Vagina (tissue), 2 donors: ENCODE data around the gene TRPC1.

ENCODE experiments used
- CTCF ChIP-seq, 3 experiments: fragments of 450-650 bp in 2 of 3; fragments of 200-600 bp in 1 of 3; sonication (generic) in 1 of 3; IDR thresholded peaks; one replicate each; pipeline ENCODE4 v1.5.1; 2017 to 2019; ENCODE audit warnings: antibody characterized with exemption in 3 of 3, mild to moderate bottlenecking in 2 of 3, moderate library complexity in 2 of 3
- POLR2A ChIP-seq, 2 donors: fragments of 450-650 bp; IDR thresholded peaks; one replicate each; pipeline ENCODE4 v1.6.1; 2017; ENCODE audit warnings: antibody characterized with exemption in 2 of 2, mild to moderate bottlenecking in 2 of 2, moderate library complexity in 2 of 2

DNA sequence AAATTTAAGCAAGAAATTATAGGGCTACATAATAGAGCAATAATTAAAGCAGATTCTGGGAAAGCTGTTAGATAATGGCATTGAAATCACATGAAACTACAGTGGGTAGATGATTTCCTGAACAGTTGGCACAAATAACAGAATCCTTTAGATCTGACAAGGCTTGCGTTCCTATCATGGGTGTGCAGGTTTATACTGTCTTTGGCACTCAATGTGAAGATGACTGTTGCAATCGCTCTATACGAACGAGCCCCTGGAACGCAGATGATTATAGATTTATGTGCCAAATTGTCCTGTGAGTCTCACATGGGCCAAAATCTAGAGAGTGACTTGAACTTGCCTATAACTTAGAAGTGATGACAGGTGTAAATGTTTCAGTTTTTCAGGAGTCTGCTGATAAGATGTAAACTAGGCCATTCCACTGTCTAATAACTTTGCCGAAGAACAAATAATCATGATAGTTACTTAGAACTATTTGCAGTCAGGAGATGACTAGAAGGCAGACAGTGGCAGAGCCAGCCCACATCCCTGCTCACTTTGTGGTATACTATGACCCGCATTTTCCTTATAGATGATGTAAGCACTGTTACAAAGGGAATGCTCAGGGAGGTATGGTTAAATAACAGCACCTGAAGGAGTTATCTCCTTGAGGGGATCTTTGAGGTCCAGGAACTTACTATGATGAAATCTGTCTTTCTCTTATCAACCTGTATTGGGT lies 30.5 kb upstream of the TRPC1 start:
- TF ChIP-seq POLR2A (IDR thresholded peaks at IDR 0.05), result no peak
- no peak for TF ChIP-seq CTCF (IDR thresholded peaks at IDR 0.05)
